ENCODE data around the gene ZC3HAV1L. TPM values are rescaled to one million over a fixed set of nuclear protein-coding genes. Genes with fewer than 3 reads are reported as not detected.

ZC3HAV1L gene
- total RNA-seq, 1 experiment from 2014 or later: 11.8 TPM

- TF ChIP-seq ATF3 (IDR thresholded peaks at IDR 0.05): no peak
- no peak for TF ChIP-seq ZNF274 (IDR thresholded peaks at IDR 0.05; ENCODE audit: low read depth, low read length)
- TF ChIP-seq MAX (IDR thresholded peaks at IDR 0.05): no peak
- no peak for TF ChIP-seq EZH2 (IDR thresholded peaks at IDR 0.05)
- no peak for TF ChIP-seq ZBTB33 (IDR thresholded peaks at IDR 0.05; ENCODE audit: extremely low read depth, insufficient replicate concordance, low read length)
- TF ChIP-seq EZH2phosphoT487 (IDR thresholded peaks at IDR 0.05; ENCODE audit: borderline replicate concordance): no peak
- TF ChIP-seq YY1 (IDR thresholded peaks at IDR 0.05; ENCODE audit: extremely low read depth, insufficient replicate concordance, low read depth, low read length): no peak
- no peak for TF ChIP-seq POLR2A (IDR thresholded peaks at IDR 0.05; ENCODE audit: borderline replicate concordance, extremely low read depth, insufficient read depth, insufficient read length)
Observed at GRCh38 chr7:138999414-138999813, 36.4 kb downstream of the ZC3HAV1L start (continued).

GRCh38 chr7:138992052-138992531 is 43.8 kb downstream of the ZC3HAV1L start:
- ChIA-PET POLR2A (no interaction called here), CTCF (no interaction called here), RAD21 (ENCODE audit: low non-redundant PET in 1 of 2, low total read pairs in 2 of 2, uncharacterized antibody in 2 of 2, unreplicated experiment in 2 of 2) (no interaction called here)
- Histone ChIP-seq H2AFZ (ENCODE audit: low read depth, low read length, poor library complexity, severe bottlenecking) (no peak overlapping the region), H3K4me3 (replicated peaks in 1 of 2; ENCODE audit: low read depth in 1 of 2, low read length in 2 of 2) (no peak overlapping the region), H3K4me1 (ENCODE audit: control insufficient read depth in 1 of 2, insufficient read depth in 2 of 2, low read length in 2 of 2) (no peaks in the 10 kb centered on the region), H3K9me2 (ENCODE audit: insufficient read depth) (no peaks in the 10 kb centered on the region), H3K36me3 (ENCODE audit: control insufficient read depth in 1 of 2, insufficient read depth in 2 of 2, low read length in 2 of 2) (no peaks in the 10 kb centered on the region), H3K27me3 (ENCODE audit: insufficient read depth, low read length) (no peaks in the 10 kb centered on the region), H3K79me2 (ENCODE audit: insufficient read depth, low read length) (no peaks in the 10 kb centered on the region), H3K27ac (ENCODE audit: low read depth, low read length) (no peak overlapping the region), H3K9me3 (ENCODE audit: control insufficient read depth in 1 of 2, insufficient read depth in 1 of 2, low read depth in 1 of 2, low read length in 2 of 2) (0 out of 4 replicates have a peak, but pooled peaks cover 0 to 8% of the 10 kb centered on the region in 2 experiments), H3K9ac (ENCODE audit: low read length) (no peak overlapping the region), H3K4me2 (ENCODE audit: low read length) (no peak overlapping the region), H4K20me1 (ENCODE audit: insufficient read depth) (no peaks in the 10 kb centered on the region)
- DNase-seq (ENCODE audit: low read depth, low spot score): no peak
- intact Hi-C loops (cut with micrococcal nuclease): no loop called here
- no peak for ATAC-seq
- TF ChIP-seq SRF (IDR thresholded peaks at IDR 0.05; ENCODE audit: low read depth) (no peak), SIN3A (IDR thresholded peaks at IDR 0.05; ENCODE audit: low read depth) (no peak), ATF3 (IDR thresholded peaks at IDR 0.05) (no peak)
- BruUV-seq (replicated peaks): no TSS peak
